ENCODE results near the gene SEC14L5. TPM values are rescaled to one million over a fixed set of nuclear protein-coding genes. Genes with fewer than 3 reads are reported as not detected.

SEC14L5 gene
- polyA plus RNA-seq, 1 donor from 2014 or later: 0.43 TPM

- H3K9me2 ChIP-seq (ENCODE audit: insufficient read depth, low read length): no peaks in the 10 kb centered on the region
- H4K20me1 ChIP-seq (ENCODE audit: insufficient read depth): no peaks in the 10 kb centered on the region
- no peaks in the 10 kb centered on the region for H3F3A ChIP-seq (ENCODE audit: insufficient read depth, low read length, poor library complexity, severe bottlenecking)
- H3K27ac ChIP-seq (ENCODE audit: low read length): no peak overlapping the region
- no peaks in the 10 kb centered on the region for H3K79me2 ChIP-seq (replicated peaks; ENCODE audit: insufficient read depth, low read length)
- H3K4me2 ChIP-seq (ENCODE audit: low read length): no peak overlapping the region
- H2AFZ ChIP-seq (ENCODE audit: low read depth, low read length): no peak overlapping the region
- H3K4me3 ChIP-seq (ENCODE audit: low read length): no peak overlapping the region
- no peak for TF ChIP-seq EZH2 (IDR thresholded peaks at IDR 0.05; ENCODE audit: borderline replicate concordance, insufficient read depth, low read length, poor library complexity, severe bottlenecking)
- no peak for TF ChIP-seq TAF1 (IDR thresholded peaks at IDR 0.05; ENCODE audit: low read depth)
- no peak for TF ChIP-seq MXI1 (conservative IDR thresholded peaks at IDR 0.05; ENCODE audit: poor library complexity, severe bottlenecking)
- no peak for TF ChIP-seq RAD21 (conservative IDR thresholded peaks at IDR 0.05)
- TF ChIP-seq CTCF (IDR thresholded peaks at IDR 0.05; ENCODE audit: poor library complexity, severe bottlenecking): no peak
- no peak for TF ChIP-seq SMC3 (conservative IDR thresholded peaks at IDR 0.05; ENCODE audit: poor library complexity)
- TF ChIP-seq, protein P1, sequence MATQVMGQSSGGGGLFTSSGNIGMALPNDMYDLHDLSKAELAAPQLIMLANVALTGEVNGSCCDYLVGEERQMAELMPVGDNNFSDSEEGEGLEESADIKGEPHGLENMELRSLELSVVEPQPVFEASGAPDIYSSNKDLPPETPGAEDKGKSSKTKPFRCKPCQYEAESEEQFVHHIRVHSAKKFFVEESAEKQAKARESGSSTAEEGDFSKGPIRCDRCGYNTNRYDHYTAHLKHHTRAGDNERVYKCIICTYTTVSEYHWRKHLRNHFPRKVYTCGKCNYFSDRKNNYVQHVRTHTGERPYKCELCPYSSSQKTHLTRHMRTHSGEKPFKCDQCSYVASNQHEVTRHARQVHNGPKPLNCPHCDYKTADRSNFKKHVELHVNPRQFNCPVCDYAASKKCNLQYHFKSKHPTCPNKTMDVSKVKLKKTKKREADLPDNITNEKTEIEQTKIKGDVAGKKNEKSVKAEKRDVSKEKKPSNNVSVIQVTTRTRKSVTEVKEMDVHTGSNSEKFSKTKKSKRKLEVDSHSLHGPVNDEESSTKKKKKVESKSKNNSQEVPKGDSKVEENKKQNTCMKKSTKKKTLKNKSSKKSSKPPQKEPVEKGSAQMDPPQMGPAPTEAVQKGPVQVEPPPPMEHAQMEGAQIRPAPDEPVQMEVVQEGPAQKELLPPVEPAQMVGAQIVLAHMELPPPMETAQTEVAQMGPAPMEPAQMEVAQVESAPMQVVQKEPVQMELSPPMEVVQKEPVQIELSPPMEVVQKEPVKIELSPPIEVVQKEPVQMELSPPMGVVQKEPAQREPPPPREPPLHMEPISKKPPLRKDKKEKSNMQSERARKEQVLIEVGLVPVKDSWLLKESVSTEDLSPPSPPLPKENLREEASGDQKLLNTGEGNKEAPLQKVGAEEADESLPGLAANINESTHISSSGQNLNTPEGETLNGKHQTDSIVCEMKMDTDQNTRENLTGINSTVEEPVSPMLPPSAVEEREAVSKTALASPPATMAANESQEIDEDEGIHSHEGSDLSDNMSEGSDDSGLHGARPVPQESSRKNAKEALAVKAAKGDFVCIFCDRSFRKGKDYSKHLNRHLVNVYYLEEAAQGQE (IDR thresholded peaks at IDR 0.05; ENCODE audit: borderline replicate concordance): no peak
- TF ChIP-seq POLR2AphosphoS5 (IDR thresholded peaks at IDR 0.05): no peak
- no peak for TF ChIP-seq EP300 (conservative IDR thresholded peaks at IDR 0.05; ENCODE audit: poor library complexity, severe bottlenecking)
- no peaks in the 10 kb centered on the region for H3K27me3 ChIP-seq (ENCODE audit: insufficient read depth, low read depth, low read length)
- no peaks in the 10 kb centered on the region for H3K9me3 ChIP-seq (ENCODE audit: low read length)
- H3K36me3 ChIP-seq (ENCODE audit: insufficient read depth, low read length): no peaks in the 10 kb centered on the region
- H3K9ac ChIP-seq (ENCODE audit: low read length): no peak overlapping the region
Measured at GRCh38 chr16:5018793-5019192, 60.7 kb downstream of the SEC14L5 start.

- no peak overlapping the region for H2AFZ ChIP-seq (ENCODE audit: low read depth, low read length)
- no peak overlapping the region for H3K9ac ChIP-seq (ENCODE audit: low read length)
- H3F3A ChIP-seq (ENCODE audit: insufficient read depth, low read length, poor library complexity, severe bottlenecking): no peaks in the 10 kb centered on the region
- H3K9me2 ChIP-seq (ENCODE audit: insufficient read depth, low read length): no peaks in the 10 kb centered on the region
- TF ChIP-seq SMC3 (conservative IDR thresholded peaks at IDR 0.05; ENCODE audit: poor library complexity) (no peak), POLR2AphosphoS5 (IDR thresholded peaks at IDR 0.05) (no peak), MXI1 (conservative IDR thresholded peaks at IDR 0.05; ENCODE audit: poor library complexity, severe bottlenecking) (no peak), EZH2 (IDR thresholded peaks at IDR 0.05; ENCODE audit: borderline replicate concordance, insufficient read depth, low read length, poor library complexity, severe bottlenecking) (no peak), RAD21 (conservative IDR thresholded peaks at IDR 0.05) (no peak), EP300 (conservative IDR thresholded peaks at IDR 0.05; ENCODE audit: poor library complexity, severe bottlenecking) (no peak)
- no peaks in the 10 kb centered on the region for H3K36me3 ChIP-seq (ENCODE audit: insufficient read depth, low read length)
- no peak overlapping the region for H3K27ac ChIP-seq (ENCODE audit: low read length)
- no peak overlapping the region for H3K4me3 ChIP-seq (ENCODE audit: low read length)
- H3K9me3 ChIP-seq (ENCODE audit: low read length): no peaks in the 10 kb centered on the region
- H3K79me2 ChIP-seq (replicated peaks; ENCODE audit: insufficient read depth, low read length): no peaks in the 10 kb centered on the region
- no peaks in the 10 kb centered on the region for H4K20me1 ChIP-seq (ENCODE audit: insufficient read depth)
- no peaks in the 10 kb centered on the region for H3K27me3 ChIP-seq (ENCODE audit: insufficient read depth, low read depth, low read length)
- H3K4me2 ChIP-seq (ENCODE audit: low read length): no peak overlapping the region
Measured at GRCh38 chr16:5019775-5020174, 61.6 kb downstream of the SEC14L5 start.

All from neural cell (in vitro differentiated cells).